ENCODE measurements around the gene FRMD3. TPM values are rescaled to one million over a fixed set of nuclear protein-coding genes. Genes with fewer than 3 reads are reported as not detected.

Gene FRMD3
- total RNA-seq, 4 donors from 2014 or later, result 6.1 to 47.1 (median 11.5) TPM

- no peak for DNase-seq (ENCODE audit: low spot score)
- no peak for ATAC-seq (ENCODE audit: low FRiP score)
These were observed 340.6 kb downstream of the FRMD3 start for GRCh38 chr9:83197591-83197990.

GRCh38 chr9:83196946-83197345 is 341.3 kb downstream of the FRMD3 start:
- DNase-seq (ENCODE audit: low spot score) (no peak), ATAC-seq (ENCODE audit: low FRiP score) (no peak)
- TF ChIP-seq CTCF (IDR thresholded peaks at IDR 0.05), result no peak

More at GRCh38 chr9:83197591-83197990, 340.6 kb downstream of the FRMD3 start:
- no peak for TF ChIP-seq CTCF (IDR thresholded peaks at IDR 0.05)

Small RNA genes lying within 50 kb of the gene (small RNA-seq; reads per million reads assigned to genes)
- not detected for gene AL137847.3
- not detected for gene RN7SKP242
- gene RNU4-29P, result not detected

Other genes starting within 250 kb of the FRMD3 start
- gene IDNK, start 84.7 kb upstream of the FRMD3 start, total RNA-seq, result 1 to 10 TPM; 5.9 to 9.0 (median 7.7) TPM
- 100 to 1,000 TPM; 107 to 150 (median 121) TPM for gene UBQLN1, start 169.6 kb upstream of the FRMD3 start, total RNA-seq

Data from omental fat pad (tissue), 4 donors.